HFF-Myc (cell line): Measurements from ENCODE around the gene CACNA1A.
"Not testable (repeated sequence)": the region's sequence is repeated elsewhere in the genome, so short reads cannot be mapped to it uniquely, and the experiment has no call there.

Experiments
- DNase-seq: peaks from one replicate; pipeline ENCODE4 v3.0.0-alpha.2; 2011; ENCODE audit warnings: low read depth; ENCODE audit errors: extremely low read depth
- H3K4me3 ChIP-seq: replicated peaks from 2 replicates; pipeline ENCODE4 v1.5.1; 2011; ENCODE audit warnings: low read depth, mild to moderate bottlenecking, control low read depth, low read length
- TF ChIP-seq, protein P1 (sequence below): IDR thresholded peaks from 2 replicates; pipeline ENCODE4 v1.5.1; 2012; ENCODE audit warnings: mild to moderate bottlenecking, low read depth, low read length, control low read depth; ENCODE audit errors: missing control alignments

Gene CACNA1A

DNA sequence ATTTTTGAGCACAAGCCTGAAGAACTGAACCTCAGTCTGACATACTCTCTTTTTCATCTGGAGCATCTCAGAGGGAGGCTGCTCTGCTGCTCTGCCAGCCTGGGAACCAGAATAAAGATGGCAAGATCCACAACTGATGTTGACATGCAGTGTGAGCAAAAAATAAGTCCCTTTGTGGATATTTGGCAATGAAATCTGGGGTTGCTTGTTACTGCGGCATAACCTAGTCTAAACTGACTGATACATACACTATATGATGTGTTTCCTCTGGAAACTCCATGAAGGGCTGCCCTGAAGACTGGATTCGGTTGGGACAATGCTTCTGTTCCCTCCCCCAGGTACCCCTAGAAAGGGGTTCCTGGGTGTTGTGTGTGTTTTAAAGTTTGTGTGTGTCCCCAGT is 249.4 kb downstream of the CACNA1A start:
- DNase-seq, result no peak
- TF ChIP-seq, protein P1, sequence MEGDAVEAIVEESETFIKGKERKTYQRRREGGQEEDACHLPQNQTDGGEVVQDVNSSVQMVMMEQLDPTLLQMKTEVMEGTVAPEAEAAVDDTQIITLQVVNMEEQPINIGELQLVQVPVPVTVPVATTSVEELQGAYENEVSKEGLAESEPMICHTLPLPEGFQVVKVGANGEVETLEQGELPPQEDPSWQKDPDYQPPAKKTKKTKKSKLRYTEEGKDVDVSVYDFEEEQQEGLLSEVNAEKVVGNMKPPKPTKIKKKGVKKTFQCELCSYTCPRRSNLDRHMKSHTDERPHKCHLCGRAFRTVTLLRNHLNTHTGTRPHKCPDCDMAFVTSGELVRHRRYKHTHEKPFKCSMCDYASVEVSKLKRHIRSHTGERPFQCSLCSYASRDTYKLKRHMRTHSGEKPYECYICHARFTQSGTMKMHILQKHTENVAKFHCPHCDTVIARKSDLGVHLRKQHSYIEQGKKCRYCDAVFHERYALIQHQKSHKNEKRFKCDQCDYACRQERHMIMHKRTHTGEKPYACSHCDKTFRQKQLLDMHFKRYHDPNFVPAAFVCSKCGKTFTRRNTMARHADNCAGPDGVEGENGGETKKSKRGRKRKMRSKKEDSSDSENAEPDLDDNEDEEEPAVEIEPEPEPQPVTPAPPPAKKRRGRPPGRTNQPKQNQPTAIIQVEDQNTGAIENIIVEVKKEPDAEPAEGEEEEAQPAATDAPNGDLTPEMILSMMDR, result no peak
- no peak overlapping the region for H3K4me3 ChIP-seq

DNA sequence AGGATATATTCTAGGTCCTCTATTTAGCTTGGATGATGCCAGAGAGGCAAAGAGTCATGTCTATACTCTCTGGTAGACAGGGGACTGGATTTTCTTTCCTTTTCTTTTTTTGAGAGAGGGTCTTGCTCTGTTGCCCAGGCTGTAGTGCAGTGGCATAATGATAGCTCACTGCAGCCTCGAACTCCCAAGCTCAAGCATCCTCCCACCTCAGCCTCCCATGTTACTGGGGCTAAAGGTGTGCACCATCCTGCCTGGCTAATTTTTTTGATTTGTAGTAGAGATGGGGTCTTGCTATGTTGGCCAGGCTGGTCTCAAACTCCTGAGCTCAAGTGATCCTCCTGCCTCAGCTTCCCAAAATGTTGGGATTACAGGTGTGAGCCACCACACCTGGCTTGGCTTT is 249.9 kb downstream of the CACNA1A start:
- not testable (repeated sequence) for DNase-seq, H3K4me3 ChIP-seq

DNA sequence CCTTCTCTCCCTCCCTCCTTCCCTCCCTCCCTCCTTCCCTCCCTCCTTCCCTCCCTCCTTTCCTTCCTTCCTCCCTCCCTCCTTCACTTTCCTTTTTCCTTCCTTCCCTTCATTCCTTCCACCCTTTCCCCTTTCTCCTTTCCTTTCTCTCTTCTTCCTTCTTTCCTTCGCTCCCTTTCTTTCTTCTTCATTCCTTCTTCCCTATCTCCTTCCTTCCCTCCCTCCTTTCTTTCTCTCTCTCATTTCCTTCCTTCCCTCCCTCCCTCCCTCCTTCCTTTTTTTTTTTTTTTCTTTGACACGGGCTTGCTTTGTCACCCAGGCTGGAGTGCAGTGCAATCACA is 250.6 kb downstream of the CACNA1A start:
- H3K4me3 ChIP-seq, result no peak overlapping the region
- no peak for DNase-seq
- TF ChIP-seq, protein P1, result no peak

DNA sequence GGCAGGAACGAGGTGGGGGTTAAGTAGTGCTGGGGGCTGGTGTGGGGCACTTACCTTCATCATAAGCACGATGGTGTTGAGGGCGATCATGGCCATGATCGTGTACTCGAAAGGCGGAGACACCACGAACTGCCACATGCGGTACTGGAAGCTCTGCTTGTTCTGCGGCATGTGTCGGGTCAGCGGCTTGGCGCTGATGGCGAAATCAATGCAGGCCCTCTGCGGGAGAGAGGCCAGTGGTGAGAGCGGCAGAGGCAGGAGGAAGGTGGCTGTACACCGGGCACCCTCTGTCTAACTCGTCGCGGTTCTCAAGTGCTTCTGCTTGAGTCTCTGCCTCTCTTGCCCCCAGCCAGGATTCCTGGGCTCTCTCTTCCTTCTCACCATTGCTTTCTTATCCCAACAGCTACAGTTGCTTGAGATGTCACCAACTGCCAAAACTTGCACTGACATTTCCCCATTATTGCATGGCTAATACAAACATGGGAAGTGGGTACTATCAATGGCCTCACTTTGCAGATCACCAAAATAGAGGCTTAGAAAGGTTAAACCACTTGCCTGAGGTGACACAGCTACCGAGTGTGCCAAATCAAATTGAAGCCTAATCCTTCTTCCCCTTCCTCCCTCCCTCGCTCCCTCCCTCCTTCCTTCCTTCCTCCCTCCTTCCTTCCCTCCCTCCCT is 251.1 kb downstream of the CACNA1A start:
- DNase-seq, result no peak
- H3K4me3 ChIP-seq, result no peak overlapping the region
- TF ChIP-seq, protein P1, result no peak

DNA sequence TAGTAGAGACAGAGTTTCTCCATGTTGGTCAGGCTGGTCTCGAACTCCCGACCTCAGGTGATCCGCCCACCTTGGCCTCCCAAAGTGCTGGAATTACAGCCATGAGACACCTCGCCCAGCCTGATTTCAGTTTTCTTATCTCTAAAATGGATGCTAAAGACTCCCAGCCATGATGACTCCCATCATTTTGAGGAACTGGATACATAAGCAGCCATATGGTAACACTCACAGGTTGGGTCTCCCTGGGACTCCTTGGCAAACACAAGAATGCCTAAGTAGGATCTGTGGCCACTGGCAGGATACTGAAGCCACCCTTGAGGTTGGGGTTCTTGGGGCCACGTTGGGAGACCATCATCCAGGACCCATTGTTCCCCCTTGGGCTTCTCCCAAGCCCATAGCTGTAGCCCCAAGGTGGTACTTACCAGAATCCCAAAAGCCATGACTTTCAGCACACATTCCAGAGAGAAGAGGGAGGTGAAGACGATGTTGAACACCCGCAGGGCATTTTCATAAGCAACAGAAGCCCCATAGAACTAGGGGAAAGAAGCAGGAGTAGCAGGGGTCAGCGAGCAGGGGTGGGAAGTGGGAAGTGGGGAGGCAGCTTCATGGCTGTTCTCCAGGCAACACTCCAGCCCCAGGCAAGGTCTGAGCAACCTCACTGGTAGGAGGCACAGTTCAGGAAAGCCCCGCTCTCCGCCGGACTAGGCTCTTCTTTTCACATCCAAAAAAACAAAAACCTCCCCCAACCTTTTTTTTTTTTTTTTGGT is 253.5 kb downstream of the CACNA1A start:
- TF ChIP-seq, protein P1, result no peak
- DNase-seq, result no peak
- no peak overlapping the region for H3K4me3 ChIP-seq

DNA sequence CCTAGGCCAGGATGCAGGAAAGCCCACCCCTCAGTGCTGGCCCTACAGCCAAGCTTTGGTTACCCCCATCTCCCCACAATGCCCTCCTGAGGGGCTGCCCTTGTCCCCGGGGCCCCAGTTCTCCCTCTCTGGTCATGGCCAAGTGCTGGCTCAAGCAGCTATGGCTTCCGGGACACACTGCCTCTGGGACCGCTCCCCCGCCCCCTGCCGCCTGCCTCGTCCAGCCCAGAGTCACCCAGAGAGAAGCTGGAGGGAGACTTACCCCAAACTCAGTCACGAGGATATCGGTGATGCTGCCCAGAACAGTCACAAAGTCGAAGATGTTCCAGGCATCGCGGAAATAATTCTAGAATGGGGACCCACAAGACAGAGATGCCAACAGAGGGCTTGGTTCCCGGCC is 261.4 kb downstream of the CACNA1A start:
- TF ChIP-seq, protein P1, result no peak
- H3K4me3 ChIP-seq, result no peak overlapping the region
- no peak for DNase-seq

DNA sequence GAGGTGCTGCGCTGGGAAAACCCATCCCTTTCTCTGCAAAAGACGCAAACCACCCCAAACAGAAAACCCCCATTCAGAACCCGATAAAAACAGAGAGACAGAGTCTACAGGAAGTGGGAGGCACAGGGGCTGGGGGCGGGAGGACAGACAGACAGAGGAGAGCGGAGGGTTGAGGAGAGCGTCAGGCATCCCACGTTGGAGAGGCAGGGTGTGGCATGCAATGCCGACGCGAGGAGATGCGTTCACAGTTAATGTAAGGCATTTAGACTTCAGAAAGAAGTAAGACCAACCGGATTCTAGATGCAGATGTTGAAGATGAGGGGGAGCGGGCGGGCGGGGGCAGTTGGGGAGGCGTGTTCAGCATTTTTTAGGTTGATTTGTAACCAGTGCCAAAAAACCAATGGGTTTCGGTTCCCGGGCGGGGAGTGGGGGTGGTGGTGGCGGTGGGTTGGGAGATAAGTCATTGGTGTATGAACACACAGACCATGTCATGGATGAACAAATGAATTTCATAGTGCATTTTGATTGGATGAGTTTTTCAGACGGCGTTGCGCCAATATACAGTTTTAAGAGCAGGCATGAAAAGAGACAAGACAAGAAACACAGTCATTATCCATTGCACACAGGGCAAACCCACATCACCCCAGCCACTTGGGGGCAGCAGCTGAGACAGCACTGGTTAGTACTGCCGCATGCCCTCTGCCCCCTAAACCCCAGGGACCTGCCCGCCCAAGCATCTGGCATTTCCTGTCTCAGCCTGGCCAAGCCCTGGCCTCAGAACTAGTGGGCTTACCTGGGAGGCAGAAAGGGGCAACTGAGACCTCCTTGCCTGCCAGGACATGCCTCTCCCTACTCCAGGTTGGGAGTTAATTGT is 264.8 kb downstream of the CACNA1A start:
- TF ChIP-seq, protein P1, result no peak
- DNase-seq, result no peak
- H3K4me3 ChIP-seq, result no peak overlapping the region
